Measurements from ENCODE around the gene MRPL12.

The MRPL12 gene

DNA sequence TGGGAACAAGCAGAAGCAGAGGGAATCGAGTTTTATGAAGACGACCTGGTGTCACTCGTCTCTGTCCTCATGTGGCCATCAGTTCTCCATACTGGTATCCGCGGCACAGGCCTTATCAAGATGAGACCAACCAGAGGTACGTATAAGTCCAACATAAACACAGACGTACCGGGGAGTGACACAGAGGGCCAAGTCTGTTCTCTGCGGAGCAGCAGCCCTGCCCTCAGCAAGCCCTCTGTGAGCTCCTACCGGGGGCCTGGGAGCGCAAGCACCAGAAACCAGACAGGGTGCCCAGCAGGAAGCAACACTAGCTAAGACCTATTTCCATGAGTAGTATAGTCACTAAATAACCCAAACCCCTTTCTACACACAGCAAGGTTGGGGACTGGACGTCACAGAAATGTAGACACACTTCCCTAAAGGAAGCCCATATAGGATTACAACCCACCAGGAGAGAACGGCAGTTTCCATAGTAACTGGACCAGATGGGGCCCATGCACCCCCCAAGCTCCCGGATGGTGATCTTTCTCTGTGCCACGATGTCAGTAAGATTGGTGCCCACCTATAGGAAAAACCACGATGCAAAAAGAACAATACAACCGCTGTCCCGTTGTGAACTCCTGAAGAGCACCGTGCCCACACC, 20.5 kb upstream of the MRPL12 start:
- DNase-seq (ENCODE audit: low read depth): no peak

DNA sequence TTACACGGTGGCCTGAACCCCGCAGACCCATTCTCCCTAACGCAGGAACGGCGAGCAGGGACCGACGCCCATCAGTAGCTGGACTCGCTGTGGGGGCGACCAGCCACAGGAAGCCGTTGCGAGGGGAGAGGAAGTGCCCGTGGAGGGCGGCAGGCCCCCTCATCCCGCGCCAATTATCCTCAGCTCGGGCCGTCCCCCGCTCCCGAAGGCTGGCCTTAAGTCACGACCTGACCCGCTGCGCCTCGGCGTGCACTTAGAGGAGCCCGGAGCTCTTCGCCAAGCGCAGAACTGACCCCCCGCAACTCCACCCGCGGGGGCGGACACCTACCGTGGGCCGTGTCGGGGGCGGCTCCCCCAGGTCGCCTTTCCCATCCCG, 20.0 kb upstream of the MRPL12 start:
- DNase-seq (ENCODE audit: low read depth): no peak

DNA sequence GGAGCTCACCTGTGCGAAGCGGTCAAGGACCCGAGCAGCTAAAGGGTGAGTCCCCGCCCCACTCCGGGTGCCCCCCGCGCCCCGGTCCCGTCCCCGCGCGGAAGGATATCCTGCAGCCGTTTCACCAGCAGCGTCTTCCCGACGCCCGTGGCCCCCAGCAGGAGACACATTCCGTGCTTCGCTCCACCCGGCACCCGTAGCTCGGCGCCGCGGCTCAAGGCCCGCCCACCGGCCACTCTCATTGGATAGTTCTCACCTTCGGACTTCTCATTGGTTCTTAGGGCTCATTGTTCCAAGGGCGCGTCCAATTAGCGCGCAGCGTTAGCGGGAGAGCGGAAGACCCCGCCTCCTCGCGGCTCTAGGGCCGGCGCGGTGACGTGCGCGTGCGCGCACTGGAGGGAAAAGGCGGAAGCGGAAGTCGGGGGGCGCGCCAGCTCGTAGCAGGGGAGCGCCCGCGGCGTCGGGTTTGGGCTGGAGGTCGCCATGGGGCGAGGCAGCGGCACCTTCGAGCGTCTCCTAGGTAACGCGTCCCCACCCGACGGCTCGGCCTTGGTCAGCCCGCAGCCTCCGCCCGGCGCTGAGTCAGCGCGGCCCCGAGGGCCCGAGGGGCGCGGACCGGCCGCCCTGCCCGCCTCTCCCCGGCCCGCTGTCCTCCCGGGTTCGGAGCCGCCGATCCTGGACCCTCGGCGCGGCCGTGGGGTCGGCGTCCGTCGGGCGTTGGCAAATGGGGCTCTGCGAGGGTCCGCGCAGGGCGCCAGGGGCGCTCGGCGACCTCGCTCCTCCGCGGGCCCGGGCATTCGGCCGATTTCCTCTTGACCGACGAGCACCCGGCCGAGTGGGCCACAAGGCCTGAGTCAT, 19.4 kb upstream of the MRPL12 start, which contains the start of the genes ARL16 and HGS:
ARL16 (minus strand) TSS at position 214 of the 858 bp plus-strand sequence; CDS start at position 170, 44 bp downstream.
HGS (plus strand) TSS at position 428 of the 858 bp plus-strand sequence; CDS start at position 484, 56 bp downstream.
- peak; percentile 94 for DNase-seq (ENCODE audit: low read depth)

- DNase-seq (ENCODE audit: low read depth): no peak
These were observed 18.7 kb upstream of the MRPL12 start for GRCh38 chr17:81684442-81684911.

- no peak for DNase-seq (ENCODE audit: low read depth)
These were observed 18.1 kb upstream of the MRPL12 start for GRCh38 chr17:81685108-81685507.

DNA sequence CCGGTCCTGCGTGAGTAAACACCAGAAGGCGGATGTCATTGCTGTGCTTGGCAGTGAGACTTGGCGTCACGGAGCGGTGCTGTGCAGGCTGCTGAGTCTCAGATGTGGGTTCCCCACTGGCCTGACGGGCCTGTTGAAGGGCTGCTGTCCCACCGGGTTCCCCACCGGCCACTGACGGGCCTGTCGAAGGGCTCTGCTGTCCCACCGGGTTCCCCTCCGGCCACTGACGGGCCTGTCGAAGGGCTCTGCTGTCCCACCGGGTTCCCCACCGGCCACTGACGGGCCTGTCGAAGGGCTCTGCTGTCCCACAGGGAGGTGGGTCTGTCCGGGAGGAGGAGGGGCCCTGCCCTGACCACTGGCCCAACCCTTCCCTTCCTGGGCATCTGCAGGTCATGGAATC, 16.6 kb upstream of the MRPL12 start:
- no peak for DNase-seq (ENCODE audit: low read depth)

DNA sequence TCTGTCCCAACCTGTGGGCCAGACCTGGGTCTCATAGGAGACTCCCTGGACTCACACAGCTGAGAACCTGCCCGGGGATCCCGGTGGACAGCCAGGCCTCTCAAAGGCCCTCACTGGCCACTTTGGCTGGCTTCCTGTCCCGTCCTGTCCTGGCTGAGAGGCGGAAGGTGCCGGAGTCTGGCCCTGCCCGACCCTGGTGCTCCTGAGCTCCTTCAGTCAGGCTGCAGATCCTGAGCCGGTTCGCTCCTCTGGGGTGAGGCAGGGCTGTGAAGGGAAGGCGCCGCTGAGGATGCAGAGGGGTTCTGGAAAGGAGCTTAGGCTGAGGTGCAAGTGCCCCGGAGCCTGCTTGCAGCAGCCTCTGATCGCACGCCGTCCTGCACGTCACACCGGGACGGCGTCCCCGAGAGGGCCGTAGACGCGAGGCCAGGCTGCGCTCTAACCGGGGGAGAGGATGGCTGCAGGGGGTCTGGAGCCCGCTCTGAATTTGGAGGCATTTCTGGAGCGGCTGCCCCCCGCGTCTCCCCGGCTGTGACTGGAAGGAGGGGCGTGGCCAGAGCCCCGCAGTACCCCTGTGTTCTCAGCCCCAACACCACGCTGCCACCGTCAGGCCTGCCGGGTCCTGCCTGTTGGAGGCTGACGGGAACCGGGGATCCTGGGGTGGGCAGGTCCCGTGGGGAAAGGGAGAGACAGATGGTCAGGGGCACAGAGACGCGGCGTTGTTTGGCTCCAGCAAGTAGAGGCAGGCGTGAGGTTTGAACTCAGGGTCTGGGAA, 15.2 kb upstream of the MRPL12 start:
- no peak for DNase-seq (ENCODE audit: low read depth)

GRCh38 chr17:81688616-81689015, 14.6 kb upstream of the MRPL12 start:
- no peak for DNase-seq (ENCODE audit: low read depth)

DNA sequence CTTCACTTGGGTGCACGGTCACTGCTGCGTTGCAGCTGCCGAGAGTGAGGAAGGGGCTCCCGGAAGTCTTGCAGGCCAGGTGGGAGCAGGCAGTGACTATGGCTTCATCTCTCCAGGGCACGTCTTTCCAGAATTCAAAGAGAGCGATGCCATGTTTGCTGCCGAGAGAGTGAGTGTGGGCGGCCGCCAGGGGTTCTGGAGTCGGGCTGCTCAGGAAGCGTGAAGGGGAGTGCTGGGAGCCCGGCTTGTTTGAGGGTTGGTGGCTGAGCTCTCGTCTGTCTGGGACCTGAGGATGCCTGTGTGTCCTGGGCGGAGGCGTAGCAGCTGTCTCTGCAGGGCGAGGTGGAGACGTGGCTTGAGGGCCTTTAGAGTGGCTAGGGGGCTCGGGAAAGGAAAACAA, 13.1 kb upstream of the MRPL12 start:
- no peak for DNase-seq (ENCODE audit: low read depth)

- DNase-seq (ENCODE audit: low read depth): no peak
These were observed 12.6 kb upstream of the MRPL12 start for GRCh38 chr17:81690549-81690948.

DNA sequence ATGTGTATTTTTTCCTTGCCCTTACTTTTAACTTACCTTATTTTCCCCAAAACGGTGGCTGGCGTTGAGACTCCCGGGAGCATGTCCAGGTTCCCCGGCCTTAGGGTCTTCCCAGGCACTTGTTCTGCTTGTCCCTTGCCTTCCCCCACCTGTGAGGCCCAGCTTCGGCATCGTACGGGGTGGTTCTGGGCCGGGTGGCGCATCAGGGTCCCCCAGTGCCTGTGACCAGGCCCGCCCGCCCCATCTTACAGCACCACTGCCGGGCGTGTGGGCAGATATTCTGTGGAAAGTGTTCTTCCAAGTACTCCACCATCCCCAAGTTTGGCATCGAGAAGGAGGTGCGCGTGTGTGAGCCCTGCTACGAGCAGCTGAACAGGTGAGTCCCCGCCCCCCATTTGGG, 12.0 kb upstream of the MRPL12 start:
- no peak for DNase-seq (ENCODE audit: low read depth)

DNA sequence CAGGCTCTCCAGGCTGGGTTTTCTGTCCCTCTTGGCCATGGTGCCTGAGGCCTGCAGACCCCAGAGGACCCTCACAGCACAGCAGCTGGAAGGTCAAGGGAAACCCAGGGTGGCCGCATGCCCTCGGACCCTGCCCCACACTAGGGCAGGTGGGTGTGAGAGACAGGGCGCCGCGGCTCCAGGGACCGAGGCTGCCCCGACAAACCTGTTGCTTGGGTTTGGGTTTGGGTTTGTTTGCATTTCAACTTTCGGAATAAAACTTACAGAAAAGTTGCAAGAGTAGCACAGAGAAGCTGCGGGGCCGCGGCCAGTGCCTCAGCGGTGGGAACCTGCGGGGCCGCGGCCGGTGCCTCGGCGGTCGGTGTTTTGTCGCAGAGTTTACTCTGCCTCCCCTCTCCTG, 11.6 kb upstream of the MRPL12 start:
- DNase-seq (ENCODE audit: low read depth): no peak

DNA sequence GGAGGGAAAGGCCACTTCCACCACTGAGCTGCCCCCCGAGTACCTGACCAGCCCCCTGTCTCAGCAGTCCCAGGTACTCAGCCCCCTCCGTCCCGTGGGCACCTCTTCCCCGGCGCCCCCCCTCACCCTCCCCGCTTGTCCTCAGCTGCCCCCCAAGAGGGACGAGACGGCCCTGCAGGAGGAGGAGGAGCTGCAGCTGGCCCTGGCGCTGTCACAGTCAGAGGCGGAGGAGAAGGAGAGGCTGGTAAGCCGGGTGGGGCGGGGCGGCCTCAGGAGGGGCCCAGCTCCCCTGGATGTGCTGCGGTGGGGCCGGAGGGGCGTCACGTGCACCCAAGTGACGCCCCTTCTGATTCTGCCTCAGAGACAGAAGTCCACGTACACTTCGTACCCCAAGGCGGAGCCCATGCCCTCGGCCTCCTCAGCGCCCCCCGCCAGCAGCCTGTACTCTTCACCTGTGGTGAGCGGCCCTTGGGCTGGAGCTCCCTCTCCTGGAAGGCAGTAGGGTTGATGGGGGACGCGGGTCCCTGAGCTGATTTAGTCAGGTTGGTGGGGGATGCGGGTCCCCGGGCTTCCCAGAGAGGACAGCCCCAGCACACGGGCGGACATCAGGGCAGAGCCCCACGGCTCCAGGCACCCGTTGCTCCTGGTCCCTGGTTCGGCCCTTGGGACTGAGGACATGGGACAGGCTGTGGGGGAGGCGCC, 9.5 kb upstream of the MRPL12 start:
- no peak for DNase-seq (ENCODE audit: low read depth)

DNA sequence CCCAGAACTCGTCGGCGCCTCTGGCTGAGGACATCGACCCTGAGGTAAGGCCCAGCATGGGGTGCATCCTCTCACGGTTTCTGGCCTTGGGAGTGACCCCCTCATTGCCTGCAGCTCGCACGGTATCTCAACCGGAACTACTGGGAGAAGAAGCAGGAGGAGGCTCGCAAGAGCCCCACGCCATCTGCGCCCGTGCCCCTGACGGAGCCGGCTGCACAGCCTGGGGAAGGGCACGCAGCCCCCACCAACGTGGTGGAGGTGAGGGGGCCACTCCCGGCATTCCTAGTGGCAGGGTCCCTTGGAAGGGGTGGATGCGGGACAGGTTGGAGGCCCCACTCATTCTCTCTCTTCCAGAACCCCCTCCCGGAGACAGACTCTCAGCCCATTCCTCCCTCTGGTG, 8.4 kb upstream of the MRPL12 start:
- no peak for DNase-seq (ENCODE audit: low read depth)

- DNase-seq (ENCODE audit: low read depth): no peak
These were observed 8.0 kb upstream of the MRPL12 start for GRCh38 chr17:81695211-81695610.

GRCh38 chr17:81695801-81696200, 7.4 kb upstream of the MRPL12 start:
- no peak for DNase-seq (ENCODE audit: low read depth)

DNA sequence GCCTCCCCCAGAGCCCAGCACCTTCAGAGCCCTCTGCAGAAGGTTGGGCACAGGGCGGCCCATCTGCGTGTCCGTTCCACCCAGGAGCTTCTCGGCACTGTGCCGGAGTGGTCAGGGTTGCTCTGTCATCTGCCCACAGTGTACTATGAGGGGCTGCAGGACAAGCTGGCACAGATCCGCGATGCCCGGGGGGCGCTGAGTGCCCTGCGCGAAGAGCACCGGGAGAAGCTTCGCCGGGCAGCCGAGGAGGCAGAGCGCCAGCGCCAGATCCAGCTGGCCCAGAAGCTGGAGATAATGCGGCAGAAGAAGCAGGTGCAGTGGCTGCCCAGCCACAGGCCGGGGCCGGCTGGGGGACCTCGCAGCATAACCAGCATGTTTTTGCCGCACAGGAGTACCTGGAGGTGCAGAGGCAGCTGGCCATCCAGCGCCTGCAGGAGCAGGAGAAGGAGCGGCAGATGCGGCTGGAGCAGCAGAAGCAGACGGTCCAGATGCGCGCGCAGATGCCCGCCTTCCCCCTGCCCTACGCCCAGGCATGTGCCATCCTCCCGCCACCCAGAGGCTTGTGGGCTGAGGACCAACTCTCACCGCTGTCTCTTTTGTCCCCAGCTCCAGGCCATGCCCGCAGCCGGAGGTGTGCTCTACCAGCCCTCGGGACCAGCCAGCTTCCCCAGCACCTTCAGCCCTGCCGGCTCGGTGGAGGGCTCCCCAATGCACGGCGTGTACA, 6.8 kb upstream of the MRPL12 start:
- DNase-seq (ENCODE audit: low read depth): no peak

GRCh38 chr17:81697261-81698044, 5.7 kb upstream of the MRPL12 start:
- DNase-seq (ENCODE audit: low read depth): no peak

GRCh38 chr17:81700353-81701287, 2.5 kb upstream of the MRPL12 start:
- no peak for DNase-seq (ENCODE audit: low read depth)

Data from stimulated activated CD8-positive, alpha-beta memory T cell treated with anti-CD3 and anti-CD28 coated beads, Interleukin-15, amount 100 ng/mL, for 1 hour (primary cell).